SK-N-SH (cell line): ENCODE data around the gene PMEPA1. TPM values are rescaled to one million over a fixed set of nuclear protein-coding genes. Genes with fewer than 3 reads are reported as not detected.

Experiments
- CTCF ChIA-PET: fragments of 300-600, 350-600 bp; formaldehyde crosslinking; extraction: SDS; loops from one replicate; lab custom pipeline; 2021; lab: Yijun Ruan, JAX
- POLR2A ChIA-PET: fragments of 350-600 bp; sonication (Branson Sonifier 250); formaldehyde crosslinking; extraction: SDS; loops from one replicate; lab custom pipeline; 2020; ENCODE audit warnings: antibody characterized with exemption, inconsistent platforms; lab: Yijun Ruan, JAX
- DNase-seq: peaks from one replicate; pipeline ENCODE4 v3.0.0; 2012
- H2AFZ ChIP-seq: fragments of 200-600 bp; sonication (generic); 2 replicates; pipeline ENCODE4 v1.8.1; 2016; ENCODE audit warnings: antibody characterized with exemption, mild to moderate bottlenecking, low read depth
- H3F3A ChIP-seq: fragments of 200-600 bp; sonication (generic); replicated peaks from 2 replicates; pipeline ENCODE3; 2016; ENCODE audit warnings: antibody characterized with exemption, mild to moderate bottlenecking; ENCODE audit not compliant: insufficient read depth
- H3K27ac ChIP-seq, 2 experiments: fragments of 200-500 bp in 1 of 2; fragments of 200-600 bp in 1 of 2; sonication (Bioruptor generic) in 1 of 2; sonication (generic), shearing (Covaris generic) in 1 of 2; 2 replicates each; pipeline versions ENCODE4 v1.5.1 to v1.6.1; 2014 to 2016; ENCODE audit warnings: low read depth in 2 of 2, inconsistent platforms in 1 of 2, low read length in 1 of 2, mild to moderate bottlenecking in 1 of 2, mixed read lengths in 1 of 2
- H3K27me3 ChIP-seq: fragments of 200-600 bp; sonication (generic), shearing (Covaris generic); 2 replicates; pipeline ENCODE4 v1.6.1; 2016; ENCODE audit warnings: mixed run types; ENCODE audit not compliant: insufficient read depth
- H3K36me3 ChIP-seq, 2 experiments: fragments of 200-500 bp in 1 of 2; fragments of 200-600 bp in 1 of 2; sonication (Bioruptor generic) in 1 of 2; sonication (generic) in 1 of 2; replicated peaks in 1 of 2; 2 replicates each; pipeline versions ENCODE3 to v1.5.1; 2014 to 2016; ENCODE audit warnings: low read length in 1 of 2, mild to moderate bottlenecking in 1 of 2; ENCODE audit not compliant: insufficient read depth in 2 of 2, control insufficient read depth in 1 of 2
- H3K4me1 ChIP-seq, 2 experiments: fragments of 200-500 bp in 1 of 2; fragments of 200-600 bp in 1 of 2; sonication (Bioruptor generic) in 1 of 2; sonication (generic), shearing (Covaris generic) in 1 of 2; 2 replicates each; pipeline versions ENCODE4 v1.5.1 to v1.6.1; 2014 to 2016; ENCODE audit warnings: low read depth in 1 of 2, low read length in 1 of 2, mixed run types in 1 of 2; ENCODE audit not compliant: insufficient read depth in 2 of 2, control insufficient read depth in 1 of 2
- H3K4me2 ChIP-seq: fragments of 200-600 bp; sonication (generic), shearing (Covaris generic); 2 replicates; pipeline ENCODE4 v1.6.1; 2017; ENCODE audit warnings: mixed run types
- H3K4me3 ChIP-seq, 2 experiments: fragments of 200-500 bp in 1 of 2; fragments of 200-600 bp in 1 of 2; sonication (Bioruptor generic) in 1 of 2; sonication (generic), shearing (Covaris generic) in 1 of 2; 2 replicates each; pipeline versions ENCODE4 v1.5.1 to v1.8.1; 2014 to 2016; ENCODE audit warnings: low read depth in 2 of 2, inconsistent platforms in 1 of 2, low read length in 1 of 2, mild to moderate bottlenecking in 1 of 2, mixed read lengths in 1 of 2, moderate library complexity in 1 of 2
- H3K79me2 ChIP-seq: fragments of 200-600 bp; sonication (generic); 2 replicates; pipeline ENCODE4 v1.8.1; 2017; ENCODE audit warnings: mild to moderate bottlenecking; ENCODE audit not compliant: insufficient read depth
- H3K9ac ChIP-seq: fragments of 200-600 bp; sonication (generic); 2 replicates; pipeline ENCODE4 v1.6.1; 2017; ENCODE audit warnings: mixed run types
- H3K9me2 ChIP-seq: fragments of 200-600 bp; sonication (generic); 2 replicates; pipeline ENCODE4 v1.6.1; 2017; ENCODE audit warnings: mixed run types
- H3K9me3 ChIP-seq: fragments of 200-600 bp; sonication (generic); 2 replicates; pipeline ENCODE4 v1.6.1; 2017; ENCODE audit warnings: mixed run types, mild to moderate bottlenecking, moderate library complexity
- H4K20me1 ChIP-seq: fragments of 200-600 bp; sonication (generic); 2 replicates; pipeline ENCODE4 v1.6.1; 2017; ENCODE audit warnings: mild to moderate bottlenecking, mixed run types; ENCODE audit not compliant: insufficient read depth
- CHD2 ChIP-seq: fragments of 150-350 bp; IDR thresholded peaks from 2 replicates; pipeline ENCODE4 v1.6.1; 2018; ENCODE audit warnings: low read length; ENCODE audit not compliant: partially characterized antibody
- ELF1 ChIP-seq: IDR thresholded peaks from 2 replicates; pipeline ENCODE4 v1.4.0; 2012
- EP300 ChIP-seq, 2 experiments: IDR thresholded peaks; 2 replicates each; pipeline versions ENCODE4 v1.4.0 to v1.6.1; 2012; ENCODE audit warnings: borderline replicate concordance in 1 of 2, low read depth in 1 of 2, low read length in 1 of 2
- FOSL2 ChIP-seq: IDR thresholded peaks from 2 replicates; pipeline ENCODE4 v1.4.0; 2012; ENCODE audit warnings: low read depth, mild to moderate bottlenecking, moderate library complexity, borderline replicate concordance
- FOXJ3 ChIP-seq: sonication (generic); formaldehyde crosslinking; IDR thresholded peaks from 2 replicates; pipeline ENCODE4 v1.5.1; 2020; ENCODE audit warnings: mild to moderate bottlenecking, missing genetic modification reagents
- FOXM1 ChIP-seq: IDR thresholded peaks from 2 replicates; pipeline ENCODE4 v1.4.0; 2012; ENCODE audit warnings: low read depth, mild to moderate bottlenecking
- GABPA ChIP-seq: IDR thresholded peaks from 2 replicates; pipeline ENCODE4 v1.4.0; 2012; ENCODE audit warnings: low read depth, mild to moderate bottlenecking
- GATA2 ChIP-seq: sonication (generic); formaldehyde crosslinking; IDR thresholded peaks from 2 replicates; pipeline ENCODE4 v1.5.0; 2020; ENCODE audit warnings: mild to moderate bottlenecking, missing genetic modification reagents
- JUND ChIP-seq: IDR thresholded peaks from 2 replicates; pipeline ENCODE4 v1.4.0; 2012
- MEF2A ChIP-seq: IDR thresholded peaks from 2 replicates; pipeline ENCODE4 v1.4.0; 2012; ENCODE audit warnings: low read depth, borderline replicate concordance
- MXI1 ChIP-seq: IDR thresholded peaks from 2 replicates; pipeline ENCODE4 v1.6.1; 2012; ENCODE audit warnings: mild to moderate bottlenecking, low read depth, low read length, improper control_type of control experiment
- NRF1 ChIP-seq: IDR thresholded peaks from 2 replicates; pipeline ENCODE4 v1.6.1; 2012; ENCODE audit warnings: low read depth, mild to moderate bottlenecking, low read length
- POLR2AphosphoS5 ChIP-seq: IDR thresholded peaks from 2 replicates; pipeline ENCODE4 v1.6.1; 2012; ENCODE audit warnings: low read depth, low read length
- RAD21 ChIP-seq: IDR thresholded peaks from 2 replicates; pipeline ENCODE4 v1.6.1; 2012; ENCODE audit warnings: mild to moderate bottlenecking, low read length
- RCOR1 ChIP-seq: fragments of 150-350 bp; IDR thresholded peaks from 2 replicates; pipeline ENCODE4 v1.6.1; 2017; ENCODE audit warnings: antibody characterized with exemption, low read length
- TAF1 ChIP-seq: IDR thresholded peaks from 2 replicates; pipeline ENCODE4 v1.6.1; 2012; ENCODE audit warnings: low read depth, mild to moderate bottlenecking, low read length, moderate library complexity, borderline replicate concordance
- TCF12 ChIP-seq: IDR thresholded peaks from 2 replicates; pipeline ENCODE4 v1.4.0; 2012
- TEAD4 ChIP-seq: IDR thresholded peaks from 2 replicates; pipeline ENCODE4 v1.4.0; 2012; ENCODE audit warnings: mild to moderate bottlenecking, borderline replicate concordance; ENCODE audit not compliant: insufficient read depth
- YY1 ChIP-seq: IDR thresholded peaks from 2 replicates; pipeline ENCODE4 v1.4.0; 2012; ENCODE audit warnings: low read depth, mild to moderate bottlenecking
- WGBS: methylation state at CpG from one replicate; pipeline ENCODE4 v1.1.6; 2017; ENCODE audit warnings: low lambda C conversion rate; 5-methylcytosine and 5-hydroxymethylcytosine counted together
- polyA plus RNA-seq, 3 experiments: library from polyadenylated mRNA; depleted of rRNA; stranded (reverse); fragments of >200 nt; gene quantifications; 2 replicates each; pipeline ENCODE4 v1.2.3, GENCODE V29; 2012
- TF ChIP-seq, protein P1 (sequence below): IDR thresholded peaks from 2 replicates; pipeline ENCODE4; 2012
- TF ChIP-seq, protein P2 (sequence below): fragments of 200-600 bp; sonication (generic); IDR thresholded peaks from 2 replicates; pipeline ENCODE4 v1.6.1; 2017; ENCODE audit warnings: antibody characterized with exemption, mild to moderate bottlenecking, moderate library complexity
- TF ChIP-seq, protein P3 (sequence below): IDR thresholded peaks from 2 replicates; pipeline ENCODE4 v1.4.0; 2012; ENCODE audit warnings: low read depth
- TF ChIP-seq, protein P4 (sequence below): IDR thresholded peaks from 2 replicates; pipeline ENCODE4 v1.4.0; 2012; ENCODE audit warnings: low read depth, borderline replicate concordance

The PMEPA1 gene
- polyA plus RNA-seq, 1 of the 3 experiments (the other 2 are of a cell fraction): 7.1 TPM

DNA sequence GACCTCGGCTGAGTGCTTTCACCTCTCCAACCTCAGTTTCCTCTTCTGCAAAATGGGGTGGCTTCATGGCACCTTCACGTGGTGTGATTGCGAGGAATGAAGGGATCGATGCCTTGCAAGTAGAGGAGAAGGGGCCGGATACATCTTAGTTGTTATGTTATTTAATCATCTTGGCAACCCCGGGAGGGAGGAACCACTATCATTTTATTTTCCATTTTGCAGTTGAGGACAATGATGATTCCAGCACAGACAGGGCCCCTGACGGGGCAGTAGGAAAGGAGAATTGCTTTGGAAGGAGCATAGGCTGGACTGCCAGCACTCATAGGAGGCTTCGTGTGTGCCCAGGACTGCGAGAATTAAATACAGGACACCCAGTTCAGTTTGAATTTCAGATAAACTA, 2.5 kb upstream of the PMEPA1 start:
- CTCF ChIA-PET: interaction anchor here (0.8 to 2.7 kb wide), 4 partner anchors 10 to 375 kb away, joined by 3 to 10 read pairs (median 7); no protein-coding TSS in a partner anchor

DNA sequence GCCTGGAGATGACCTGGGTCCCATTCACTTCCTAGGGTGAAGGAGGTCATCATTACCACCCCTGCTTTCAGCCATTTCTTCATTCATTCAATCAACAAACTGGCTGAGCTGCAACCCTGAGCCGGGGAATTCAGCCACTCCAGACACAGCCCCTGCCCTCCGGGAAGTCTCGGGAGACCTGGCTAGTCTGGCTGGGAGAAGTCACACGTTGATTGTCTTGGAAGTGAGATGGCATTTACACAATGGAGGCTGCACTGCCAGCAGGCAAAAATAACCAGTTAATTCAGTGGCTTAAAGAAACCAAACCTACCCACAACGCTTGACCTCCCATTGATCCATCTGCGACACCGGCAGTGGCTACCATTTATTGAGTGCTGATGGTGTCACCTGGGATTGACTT, 2.0 kb upstream of the PMEPA1 start:
- ChIA-PET POLR2A (interaction anchor here (1.4 kb wide), 1 partner anchor 98 kb away, joined by 5 read pairs; no protein-coding TSS in a partner anchor), CTCF (interaction anchor here (0.6 to 2.7 kb wide), 8 partner anchors 11 to 468 kb away, joined by 3 to 10 read pairs (median 3); no protein-coding TSS in a partner anchor)
- H3K79me2 ChIP-seq: peaks cover 34% of the 10 kb centered on the region
- peaks cover 28 to 35% of the 10 kb centered on the region in 2 experiments; a peak in 3 of 4 replicates for H3K4me1 ChIP-seq
- H4K20me1 ChIP-seq: peaks cover 21% of the 10 kb centered on the region
- no peak overlapping the region for H3K4me3 ChIP-seq
- no peaks in the 10 kb centered on the region for H3K27me3 ChIP-seq
- TF ChIP-seq FOXM1: no peak
- TF ChIP-seq YY1: no peak
- TF ChIP-seq FOXJ3 (CRISPR knock-in tag): no peak
- TF ChIP-seq, protein P1, sequence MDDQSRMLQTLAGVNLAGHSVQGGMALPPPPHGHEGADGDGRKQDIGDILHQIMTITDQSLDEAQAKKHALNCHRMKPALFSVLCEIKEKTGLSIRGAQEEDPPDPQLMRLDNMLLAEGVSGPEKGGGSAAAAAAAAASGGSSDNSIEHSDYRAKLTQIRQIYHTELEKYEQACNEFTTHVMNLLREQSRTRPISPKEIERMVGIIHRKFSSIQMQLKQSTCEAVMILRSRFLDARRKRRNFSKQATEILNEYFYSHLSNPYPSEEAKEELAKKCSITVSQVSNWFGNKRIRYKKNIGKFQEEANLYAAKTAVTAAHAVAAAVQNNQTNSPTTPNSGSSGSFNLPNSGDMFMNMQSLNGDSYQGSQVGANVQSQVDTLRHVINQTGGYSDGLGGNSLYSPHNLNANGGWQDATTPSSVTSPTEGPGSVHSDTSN: no peak
- TF ChIP-seq, protein P2, sequence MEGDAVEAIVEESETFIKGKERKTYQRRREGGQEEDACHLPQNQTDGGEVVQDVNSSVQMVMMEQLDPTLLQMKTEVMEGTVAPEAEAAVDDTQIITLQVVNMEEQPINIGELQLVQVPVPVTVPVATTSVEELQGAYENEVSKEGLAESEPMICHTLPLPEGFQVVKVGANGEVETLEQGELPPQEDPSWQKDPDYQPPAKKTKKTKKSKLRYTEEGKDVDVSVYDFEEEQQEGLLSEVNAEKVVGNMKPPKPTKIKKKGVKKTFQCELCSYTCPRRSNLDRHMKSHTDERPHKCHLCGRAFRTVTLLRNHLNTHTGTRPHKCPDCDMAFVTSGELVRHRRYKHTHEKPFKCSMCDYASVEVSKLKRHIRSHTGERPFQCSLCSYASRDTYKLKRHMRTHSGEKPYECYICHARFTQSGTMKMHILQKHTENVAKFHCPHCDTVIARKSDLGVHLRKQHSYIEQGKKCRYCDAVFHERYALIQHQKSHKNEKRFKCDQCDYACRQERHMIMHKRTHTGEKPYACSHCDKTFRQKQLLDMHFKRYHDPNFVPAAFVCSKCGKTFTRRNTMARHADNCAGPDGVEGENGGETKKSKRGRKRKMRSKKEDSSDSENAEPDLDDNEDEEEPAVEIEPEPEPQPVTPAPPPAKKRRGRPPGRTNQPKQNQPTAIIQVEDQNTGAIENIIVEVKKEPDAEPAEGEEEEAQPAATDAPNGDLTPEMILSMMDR: no peak
- TF ChIP-seq RCOR1: no peak
- no peak for TF ChIP-seq TCF12
- TF ChIP-seq, protein P3, sequence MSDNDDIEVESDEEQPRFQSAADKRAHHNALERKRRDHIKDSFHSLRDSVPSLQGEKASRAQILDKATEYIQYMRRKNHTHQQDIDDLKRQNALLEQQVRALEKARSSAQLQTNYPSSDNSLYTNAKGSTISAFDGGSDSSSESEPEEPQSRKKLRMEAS: no peak
- no peak for TF ChIP-seq GATA2
- no peaks in the 10 kb centered on the region for H3K9me2 ChIP-seq
- H3K36me3 ChIP-seq: peaks cover 0 to 2% of the 10 kb centered on the region in 2 experiments
- no peak overlapping the region for H3K27ac ChIP-seq
- no peak overlapping the region for H3K4me2 ChIP-seq
- no peak overlapping the region for H2AFZ ChIP-seq
- no peak for DNase-seq
- no peak overlapping the region for H3K9ac ChIP-seq
- 92% methylated on average over 6 of the region's 7 CpGs for WGBS
- H3F3A ChIP-seq: no peaks in the 10 kb centered on the region
- no peaks in the 10 kb centered on the region for H3K9me3 ChIP-seq

More for the DNA sequence above, 2.5 kb upstream of the PMEPA1 start:
- Histone ChIP-seq H3K9me2 (no peaks in the 10 kb centered on the region), H3F3A (no peaks in the 10 kb centered on the region), H3K4me3 (no peak overlapping the region), H3K4me1 (peaks cover 23 to 31% of the 10 kb centered on the region in 2 experiments; a peak in 3 of 4 replicates), H4K20me1 (peaks cover 16% of the 10 kb centered on the region), H3K27ac (peak overlapping the region in 1 of 2 experiments; percentile 4; a peak in 1 of 4 replicates), H3K79me2 (peaks cover 28% of the 10 kb centered on the region), H3K27me3 (no peaks in the 10 kb centered on the region), H3K9ac (no peak overlapping the region), H3K9me3 (no peaks in the 10 kb centered on the region), H3K4me2 (peak overlapping the region; percentile 12; the same call in 1 of the 2 replicates), H2AFZ (no peak overlapping the region), H3K36me3 (no peaks in the 10 kb centered on the region)
- TF ChIP-seq, protein P4, sequence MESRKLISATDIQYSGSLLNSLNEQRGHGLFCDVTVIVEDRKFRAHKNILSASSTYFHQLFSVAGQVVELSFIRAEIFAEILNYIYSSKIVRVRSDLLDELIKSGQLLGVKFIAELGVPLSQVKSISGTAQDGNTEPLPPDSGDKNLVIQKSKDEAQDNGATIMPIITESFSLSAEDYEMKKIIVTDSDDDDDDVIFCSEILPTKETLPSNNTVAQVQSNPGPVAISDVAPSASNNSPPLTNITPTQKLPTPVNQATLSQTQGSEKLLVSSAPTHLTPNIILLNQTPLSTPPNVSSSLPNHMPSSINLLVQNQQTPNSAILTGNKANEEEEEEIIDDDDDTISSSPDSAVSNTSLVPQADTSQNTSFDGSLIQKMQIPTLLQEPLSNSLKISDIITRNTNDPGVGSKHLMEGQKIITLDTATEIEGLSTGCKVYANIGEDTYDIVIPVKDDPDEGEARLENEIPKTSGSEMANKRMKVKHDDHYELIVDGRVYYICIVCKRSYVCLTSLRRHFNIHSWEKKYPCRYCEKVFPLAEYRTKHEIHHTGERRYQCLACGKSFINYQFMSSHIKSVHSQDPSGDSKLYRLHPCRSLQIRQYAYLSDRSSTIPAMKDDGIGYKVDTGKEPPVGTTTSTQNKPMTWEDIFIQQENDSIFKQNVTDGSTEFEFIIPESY: no peak
- TF ChIP-seq TEAD4 (no peak), TCF12 (no peak), NRF1 (no peak), MEF2A (no peak), JUND (no peak), FOXM1 (no peak), FOSL2 (no peak), GATA2 (no peak), POLR2AphosphoS5 (no peak), CHD2 (no peak), EP300 (IDR thresholded peaks at IDR 0.05; ENCODE audit: borderline replicate concordance in 1 of 2, low read depth in 1 of 2, low read length in 1 of 2) (no peak), YY1 (no peak), TAF1 (no peak), RAD21 (no peak), GABPA (no peak), MXI1 (no peak), ELF1 (no peak)
- POLR2A ChIA-PET: no interaction called here
- no peak for DNase-seq
- 87% methylated on average over 9 of the region's 9 CpGs for WGBS
